K562 (cell line): ENCODE results near the gene SCN7A. TPM values are rescaled to one million over a fixed set of nuclear protein-coding genes. Genes with fewer than 3 reads are reported as not detected.

ENCODE experiments used
- ARID1B ChIP-seq: fragments of 450-650 bp; IDR thresholded peaks from 2 replicates; pipeline ENCODE4 v1.6.1; 2016; ENCODE audit warnings: antibody characterized with exemption, mild to moderate bottlenecking, inconsistent platforms
- ATF7 ChIP-seq: fragments of 450-650 bp; IDR thresholded peaks from 2 replicates; pipeline ENCODE4 v1.7.1; 2014; ENCODE audit warnings: mild to moderate bottlenecking, moderate library complexity
- CTCFL ChIP-seq: IDR thresholded peaks from 2 replicates; pipeline ENCODE4 v1.6.1; 2011; ENCODE audit warnings: borderline replicate concordance, low read depth, mild to moderate bottlenecking, moderate library complexity, low read length; ENCODE audit not compliant: insufficient read depth, poor library complexity, severe bottlenecking
- ELF2 ChIP-seq: fragments of 250-450 bp; sonication (Bioruptor Pico); IDR thresholded peaks from 2 replicates; pipeline ENCODE4 v1.5.0; 2021; ENCODE audit warnings: mild to moderate bottlenecking
- ELK1 ChIP-seq: sonication (generic); formaldehyde crosslinking; IDR thresholded peaks from 2 replicates; pipeline ENCODE4 v1.8.1; 2022; ENCODE audit warnings: missing genetic modification reagents
- ELK3 ChIP-seq: fragments of 450-650 bp; formaldehyde crosslinking; IDR thresholded peaks from 2 replicates; pipeline ENCODE4 v1.4.0; 2020; ENCODE audit warnings: mild to moderate bottlenecking
- GTF2F1 ChIP-seq: IDR thresholded peaks from 2 replicates; pipeline ENCODE4 v1.6.1; 2011; ENCODE audit warnings: low read depth, low read length, improper control_type of control experiment
- KLF13 ChIP-seq: fragments of 450-650 bp; IDR thresholded peaks from 2 replicates; pipeline ENCODE4 v1.6.1; 2016; ENCODE audit warnings: missing genetic modification characterization, low read depth, mild to moderate bottlenecking, missing compliant biosample characterization, moderate library complexity, borderline replicate concordance
- LEF1 ChIP-seq: fragments of 450-650 bp; IDR thresholded peaks from 2 replicates; pipeline ENCODE4 v1.6.1; 2016; ENCODE audit warnings: mild to moderate bottlenecking
- MTA2 ChIP-seq: fragments of 450-650 bp; IDR thresholded peaks from 2 replicates; pipeline ENCODE4 v1.6.1; 2016; ENCODE audit warnings: low read depth
- NFE2 ChIP-seq: IDR thresholded peaks from 2 replicates; pipeline ENCODE4 v1.6.1; 2014; ENCODE audit warnings: antibody characterized with exemption, low read depth
- SOX6 ChIP-seq: fragments of 450-650 bp; IDR thresholded peaks from 2 replicates; pipeline ENCODE4 v1.6.1; 2014; ENCODE audit warnings: mild to moderate bottlenecking
- SP1 ChIP-seq: sonication (generic); formaldehyde crosslinking; IDR thresholded peaks from 2 replicates; pipeline ENCODE4 v1.8.1; 2022; ENCODE audit warnings: mild to moderate bottlenecking, missing genetic modification reagents
- TAF9B ChIP-seq: fragments of 450-650 bp; IDR thresholded peaks from 2 replicates; pipeline ENCODE4 v1.6.1; 2018; ENCODE audit warnings: mild to moderate bottlenecking; ENCODE audit not compliant: partially characterized antibody
- TEAD4 ChIP-seq, 2 experiments: sonication (generic) in 1 of 2; formaldehyde crosslinking in 1 of 2; IDR thresholded peaks; 2 replicates each; pipeline versions ENCODE4 v1.6.1 to v1.8.0; 2012 to 2022; ENCODE audit warnings: borderline replicate concordance in 1 of 2, inconsistent platforms in 1 of 2, low read length in 1 of 2, mild to moderate bottlenecking in 1 of 2, missing genetic modification reagents in 1 of 2
- ZFP30 ChIP-seq: fragments of 250-450 bp; sonication (Bioruptor Pico); IDR thresholded peaks from 2 replicates; pipeline ENCODE4 v1.8.0; 2022; ENCODE audit warnings: moderate library complexity, mild to moderate bottlenecking, inconsistent platforms, borderline replicate concordance
- polyA plus RNA-seq, 8 experiments: library from polyadenylated mRNA; depleted of rRNA in 4 of 8; stranded (reverse) in 5 of 8; unstranded in 3 of 8; fragments of >200 nt; fragmentation: Nextera tagmentation in 2 of 8; fragmentation: Illumina TruSeq in 1 of 8; extraction: Ambion mirVana in 2 of 8; extraction: Trizol in 1 of 8; gene quantifications; 2 replicates each; pipeline versions ENCODE4 v1.2.1 to v1.2.3, GENCODE V29; 2011 to 2014; ENCODE audit warnings: inconsistent platforms in 1 of 8, missing spikeins in 1 of 8
- total RNA-seq, 7 experiments: library from RNA; depleted of rRNA in 6 of 7; stranded (reverse); fragments of >200 nt in 6 of 7; fragmentation: Illumina TruSeq in 2 of 7; extraction: Trizol in 2 of 7; gene quantifications; 2 replicates each; pipeline versions ENCODE4 v1.2.1 to v1.2.3, GENCODE V29; 2011 to 2021; ENCODE audit warnings: low replicate concordance in 1 of 7

Gene SCN7A
- total and polyA plus RNA-seq, 9 of the 15 experiments (the other 6 are each of a cell fraction or from before 2014, with no cell fraction given), result under 0.01 to 0.05 (median 0.03) TPM; not detected in 3

- TF ChIP-seq ZFP30 (CRISPR knock-in tag), result no peak
- TF ChIP-seq ARID1B, result peak; percentile 95
- peak; percentile 72 for TF ChIP-seq KLF13 (tag)
- TF ChIP-seq CTCFL, result no peak
- peak; percentile 93 for TF ChIP-seq ATF7
- no peak for TF ChIP-seq ELK3 (CRISPR knock-in tag)
- peak; percentile 83 for TF ChIP-seq TAF9B
- TF ChIP-seq ELK1 (CRISPR knock-in tag), result no peak
- TF ChIP-seq ELF2, result 0 out of 2 replicates have a peak, but pooled peaks have one; percentile 7
- TF ChIP-seq NFE2, result peak; percentile 61
- TF ChIP-seq MTA2, result peak; percentile 43
- TF ChIP-seq SOX6, result peak; percentile 92
- peak; percentile 75 for TF ChIP-seq SP1 (CRISPR knock-in tag)
- 0 out of 2 replicates have a peak, but pooled peaks have one; percentile 18 for TF ChIP-seq GTF2F1
- peak; percentile 72; the same call in 1 of the 2 replicates for TF ChIP-seq TEAD4 (IDR thresholded peaks at IDR 0.05; ENCODE audit: low read length)
- TF ChIP-seq TEAD4 (CRISPR knock-in tag; IDR thresholded peaks at IDR 0.05; ENCODE audit: borderline replicate concordance), result no peak
- peak; percentile 97 for TF ChIP-seq LEF1
Measured at GRCh38 chr2:166375736-166376487, 118.1 kb downstream of the SCN7A start, which contains the start of gene SCN9A (continued).
